T-cell (primary cell): ENCODE data around the gene IL36B. TPM values are rescaled to one million over a fixed set of nuclear protein-coding genes. Genes with fewer than 3 reads are reported as not detected.
A peak's percentile ranks its signal among the peaks of the same experiment; 100 is the strongest.
"Not testable (repeated sequence)": the region's sequence is repeated elsewhere in the genome, so short reads cannot be mapped to it uniquely, and the experiment has no call there.

ENCODE experiments used
- ATAC-seq, 4 experiments: fragments of 200-7000 bp in 3 of 4; fragments of 150-1000 bp in 1 of 4; cut with Tn5 transposase; replicated peaks in 1 of 4; 1 replicate in 3 of 4; 2 replicates in 1 of 4; pipeline ENCODE4 v1.10.0; 2021; ENCODE audit warnings: moderate library complexity in 3 of 4, mild to moderate bottlenecking in 2 of 4, moderate number of reproducible peaks in 1 of 4
- CTCF ChIA-PET, 2 donors: fragments of 300-600 bp; sonication (Branson Sonifier 250); formaldehyde crosslinking; loops; one replicate each; lab custom pipeline; 2022; ENCODE audit warnings: antibody characterized with exemption in 2 of 2; lab: Charles Lee
- POLR2A ChIA-PET, 2 donors: fragments of 300-600 bp; sonication (Branson Sonifier 250); formaldehyde crosslinking; loops; one replicate each; lab custom pipeline; 2022; ENCODE audit warnings: antibody characterized with exemption in 2 of 2; lab: Charles Lee
- DNase-seq, 35 experiments: peaks; one replicate each; pipeline versions ENCODE4 v3.0.0 to v3.0.0-alpha.2; 2013 to 2023
- H3K27ac ChIP-seq: one replicate; pipeline ENCODE4 v1.5.1; 2013; ENCODE audit warnings: low read length
- H3K27me3 ChIP-seq, 2 experiments: replicated peaks in 1 of 2; 1 replicate in 1 of 2; 2 replicates in 1 of 2; pipeline versions ENCODE4 v1.6.1 to v1.7.0; 2013; ENCODE audit warnings: low read length in 1 of 2, mixed read lengths in 1 of 2; ENCODE audit not compliant: control insufficient read depth in 2 of 2, insufficient read depth in 2 of 2; ENCODE audit errors: extremely low read depth in 1 of 2
- H3K36me3 ChIP-seq, 2 donors: 1 replicate in 1 of 2; 2 replicates in 1 of 2; pipeline versions ENCODE4 v1.6.1 to v1.7.0; 2013; ENCODE audit warnings: low read length in 1 of 2; ENCODE audit not compliant: control insufficient read depth in 2 of 2, insufficient read depth in 1 of 2; ENCODE audit errors: extremely low read depth in 1 of 2
- H3K4me1 ChIP-seq, 2 experiments: 1 replicate in 1 of 2; 2 replicates in 1 of 2; pipeline versions ENCODE4 v1.6.1 to v1.7.0; 2013; ENCODE audit warnings: low read length in 2 of 2, mixed read lengths in 1 of 2; ENCODE audit not compliant: insufficient read depth in 2 of 2, control insufficient read depth in 1 of 2; ENCODE audit errors: extremely low read depth in 1 of 2
- H3K4me3 ChIP-seq, 2 donors: 1 replicate in 1 of 2; 2 replicates in 1 of 2; pipeline versions ENCODE4 v1.5.1 to v1.7.0; 2013; ENCODE audit warnings: mild to moderate bottlenecking in 2 of 2, low read length in 1 of 2, moderate library complexity in 1 of 2; ENCODE audit not compliant: control insufficient read depth in 1 of 2; ENCODE audit errors: extremely low read depth in 1 of 2
- H3K9me3 ChIP-seq: 2 replicates; pipeline ENCODE4 v1.7.0; 2013
- H3K27ac Mint-ChIP-seq, 2 donors: one replicate each; pipeline ENCODE4 v1.8.0; 2020 to 2021; ENCODE audit warnings: mild to moderate bottlenecking in 2 of 2, mixed read lengths in 2 of 2
- H3K27me3 Mint-ChIP-seq, 2 donors: one replicate each; pipeline ENCODE4 v1.8.0; 2021 to 2022; ENCODE audit warnings: mixed read lengths in 2 of 2
- H3K36me3 Mint-ChIP-seq: one replicate; pipeline ENCODE4 v1.8.0; 2021; ENCODE audit warnings: mixed read lengths
- H3K4me1 Mint-ChIP-seq, 3 donors: one replicate each; pipeline ENCODE4 v1.8.0; 2020 to 2022; ENCODE audit warnings: mixed read lengths in 3 of 3, mild to moderate bottlenecking in 1 of 3
- H3K4me3 Mint-ChIP-seq, 3 donors: one replicate each; pipeline ENCODE4 v1.8.0; 2020 to 2022; ENCODE audit warnings: mild to moderate bottlenecking in 3 of 3, mixed read lengths in 3 of 3, moderate library complexity in 3 of 3
- H3K9me3 Mint-ChIP-seq, 3 donors: one replicate each; pipeline ENCODE4 v1.8.0; 2020 to 2022; ENCODE audit warnings: mixed read lengths in 3 of 3
- WGBS: methylation state at CpG from one replicate; pipeline ENCODE4 v1.1.5; 2013; ENCODE audit warnings: missing lambda C conversion rate; ENCODE audit not compliant: insufficient coverage; 5-methylcytosine and 5-hydroxymethylcytosine counted together
- total RNA-seq, 35 experiments: library from RNA in 6 of 35; stranded (reverse) in 6 of 35; fragments of 120-200 nt in 1 of 35; gene quantifications; one replicate each; pipeline versions ENCODE4 v1.2.1 to v1.2.4 and lab custom pipeline; 2013 to 2026

IL36B gene
- total RNA-seq: not detected
- total RNA-seq (2013): not detected
- 0 to 0.23 (median 0) reads per million in 29 experiments for total RNA-seq (lab: John Stamatoyannopoulos, UW)

DNA sequence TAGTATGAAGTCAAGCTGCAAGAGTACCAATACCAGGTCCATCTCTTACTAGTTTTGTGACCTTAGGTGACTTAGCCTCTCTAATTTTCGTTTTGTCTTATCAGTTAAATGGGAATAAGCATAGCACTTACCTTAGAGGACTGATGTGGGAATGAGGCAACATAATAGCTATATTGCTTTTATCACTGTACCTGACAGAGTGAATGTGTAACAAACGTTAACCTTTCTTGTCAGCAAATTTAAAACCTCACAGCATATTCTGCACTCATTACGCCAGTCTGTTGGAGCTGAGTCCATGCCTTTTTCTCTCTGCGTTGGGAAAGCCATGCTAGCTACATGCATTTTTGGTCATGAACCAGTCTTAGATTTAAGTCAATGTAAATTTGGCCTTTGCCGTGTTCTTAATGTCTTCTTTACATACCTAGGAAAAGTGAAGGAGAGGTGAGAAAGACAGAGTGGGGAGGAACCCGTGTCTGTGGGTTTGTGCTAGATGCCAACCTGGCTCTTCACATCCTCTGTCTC lies at the start of gene IL36B:
Gene IL36B, minus strand, starts transcription at position 472 of the 522 bp plus-strand sequence.
- DNase-seq: no peak
- CTCF ChIA-PET: interaction anchor here in 1 of 2 donors (1.5 kb wide), 1 partner anchor 28 kb away, joined by 3 read pairs; no protein-coding TSS in a partner anchor

DNA sequence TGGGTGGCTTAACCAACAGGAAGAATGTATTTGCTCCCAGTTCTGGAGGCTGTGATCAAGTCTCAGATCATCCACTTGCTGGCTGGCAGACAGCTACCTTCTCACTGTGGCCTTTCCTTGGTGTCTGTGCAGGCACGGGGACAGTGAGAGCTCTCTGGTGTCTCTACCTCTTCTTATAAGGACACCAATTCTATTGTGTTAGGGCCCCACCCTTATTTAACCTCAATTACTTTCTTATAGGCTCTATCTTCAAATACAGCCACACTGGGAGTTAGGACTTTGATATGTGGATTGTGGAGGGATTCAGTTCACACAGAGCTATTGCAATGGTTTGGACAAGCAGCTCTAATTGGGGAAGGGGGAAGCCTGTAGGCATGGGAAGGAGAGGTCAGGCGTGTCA lies 49.5 kb upstream of the IL36B start:
- CTCF ChIA-PET: interaction anchor here (0.7 to 1.2 kb wide), 2 partner anchors 27 to 36 kb away, joined by 3 to 5 read pairs; no protein-coding TSS in a partner anchor
- H3K4me3 Mint-ChIP-seq: no peak overlapping the region
- peaks cover 11 to 12% (median 12%) of the 10 kb centered on the region in 3 donors for H3K4me1 Mint-ChIP-seq

More for the DNA sequence above, at the start of gene IL36B:
- Mint-ChIP-seq H3K27me3 (peaks cover 0 to 2% of the 10 kb centered on the region in 2 donors), H3K4me1 (no peaks in the 10 kb centered on the region), H3K4me3 (no peak within 1 kb of the TSS), H3K36me3 (peaks cover 3% of the 10 kb centered on the region), H3K9me3 (peaks cover 9 to 27% (median 14%) of the 10 kb centered on the region in 3 donors), H3K27ac (no peak within 1 kb of the TSS)
- 100% methylated on average over 2 of the region's 6 CpGs for WGBS
- POLR2A ChIA-PET: no interaction called here
- Histone ChIP-seq H3K27ac (no peak within 1 kb of the TSS), H3K4me3 (no peak within 1 kb of the TSS), H3K9me3 (no peaks in the 10 kb centered on the region), H3K27me3 (peaks cover 0 to 11% of the 10 kb centered on the region in 2 experiments), H3K36me3 (no peaks in the 10 kb centered on the region), H3K4me1 (no peaks in the 10 kb centered on the region)
- no peak for ATAC-seq

GRCh38 chr2:113098532-113098931 lies 45.9 kb upstream of the IL36B start:
- peaks cover 11 to 12% (median 12%) of the 10 kb centered on the region in 3 donors for H3K4me1 Mint-ChIP-seq
- H3K27ac Mint-ChIP-seq: peak overlapping the region; percentile 72 to 76
- H3K9me3 ChIP-seq: no peaks in the 10 kb centered on the region
- DNase-seq (no peak), ATAC-seq (no peak)
- 100% methylated on average over 6 of the region's 6 CpGs for WGBS
- peak overlapping the region; percentile 56 to 74 (median 74) for H3K4me3 Mint-ChIP-seq
- peak overlapping the region in 1 of 2 donors; percentile 7 for H3K4me3 ChIP-seq
- ChIA-PET CTCF (interaction anchor here (0.6 to 1.3 kb wide), 2 partner anchors 105 to 106 kb away, joined by 3 to 6 read pairs; no protein-coding TSS in a partner anchor), POLR2A (interaction anchor here in 1 of 2 donors (0.6 kb wide), 1 partner anchor 120 kb away, joined by 4 read pairs; no protein-coding TSS in a partner anchor)
- no peaks in the 10 kb centered on the region for H3K27me3 ChIP-seq
- peaks cover 10 to 17% (median 17%) of the 10 kb centered on the region in 3 donors for H3K9me3 Mint-ChIP-seq
- peaks cover 0 to 6% of the 10 kb centered on the region in 2 donors for H3K27me3 Mint-ChIP-seq
- peaks cover 5% of the 10 kb centered on the region for H3K36me3 Mint-ChIP-seq
- peaks cover 0 to 9% of the 10 kb centered on the region in 2 experiments for H3K4me1 ChIP-seq
- H3K27ac ChIP-seq: no peak overlapping the region
- no peaks in the 10 kb centered on the region for H3K36me3 ChIP-seq

More for the DNA sequence above, 49.5 kb upstream of the IL36B start:
- DNase-seq: no peak
- peaks cover 5% of the 10 kb centered on the region for H3K36me3 Mint-ChIP-seq
- Histone ChIP-seq H3K4me1 (peaks cover 0 to 9% of the 10 kb centered on the region in 2 experiments), H3K4me3 (no peak overlapping the region), H3K9me3 (no peaks in the 10 kb centered on the region), H3K27ac (no peak overlapping the region), H3K36me3 (no peaks in the 10 kb centered on the region), H3K27me3 (no peaks in the 10 kb centered on the region)
- H3K27me3 Mint-ChIP-seq: no peaks in the 10 kb centered on the region
- 86% methylated on average over 2 of the region's 2 CpGs for WGBS
- ATAC-seq: no peak
- POLR2A ChIA-PET: no interaction called here
- peaks cover 4 to 12% (median 12%) of the 10 kb centered on the region in 3 donors for H3K9me3 Mint-ChIP-seq
- no peak overlapping the region for H3K27ac Mint-ChIP-seq

GRCh38 chr2:113098041-113098440 lies 45.4 kb upstream of the IL36B start:
- Histone ChIP-seq H3K9me3 (no peaks in the 10 kb centered on the region), H3K4me1 (peaks cover 0 to 9% of the 10 kb centered on the region in 2 experiments), H3K36me3 (no peaks in the 10 kb centered on the region), H3K27me3 (peaks cover 0 to 2% of the 10 kb centered on the region in 2 experiments), H3K4me3 (peak overlapping the region in 1 of 2 donors; percentile 7), H3K27ac (no peak overlapping the region)
- ATAC-seq (peak; percentile 23 to 80 (median 34)), DNase-seq (peak in 1 of 35 experiments; percentile 26)
- CTCF ChIA-PET: interaction anchor here (1.3 kb wide), 2 partner anchors 18 to 106 kb away, joined by 4 to 6 read pairs; no protein-coding TSS in a partner anchor
- peaks cover 10 to 17% (median 17%) of the 10 kb centered on the region in 3 donors for H3K9me3 Mint-ChIP-seq
- H3K36me3 Mint-ChIP-seq: peaks cover 5% of the 10 kb centered on the region
- POLR2A ChIA-PET: interaction anchor here in 1 of 2 donors (0.6 kb wide), 1 partner anchor 119 kb away, joined by 4 read pairs; no protein-coding TSS in a partner anchor
- 58% methylated on average over 2 of the region's 4 CpGs for WGBS
- H3K4me1 Mint-ChIP-seq: peaks cover 11 to 12% (median 12%) of the 10 kb centered on the region in 3 donors
- peak overlapping the region; percentile 72 to 76 for H3K27ac Mint-ChIP-seq
- peak overlapping the region; percentile 56 to 74 (median 74) for H3K4me3 Mint-ChIP-seq
- H3K27me3 Mint-ChIP-seq: peaks cover 0 to 6% of the 10 kb centered on the region in 2 donors

DNA sequence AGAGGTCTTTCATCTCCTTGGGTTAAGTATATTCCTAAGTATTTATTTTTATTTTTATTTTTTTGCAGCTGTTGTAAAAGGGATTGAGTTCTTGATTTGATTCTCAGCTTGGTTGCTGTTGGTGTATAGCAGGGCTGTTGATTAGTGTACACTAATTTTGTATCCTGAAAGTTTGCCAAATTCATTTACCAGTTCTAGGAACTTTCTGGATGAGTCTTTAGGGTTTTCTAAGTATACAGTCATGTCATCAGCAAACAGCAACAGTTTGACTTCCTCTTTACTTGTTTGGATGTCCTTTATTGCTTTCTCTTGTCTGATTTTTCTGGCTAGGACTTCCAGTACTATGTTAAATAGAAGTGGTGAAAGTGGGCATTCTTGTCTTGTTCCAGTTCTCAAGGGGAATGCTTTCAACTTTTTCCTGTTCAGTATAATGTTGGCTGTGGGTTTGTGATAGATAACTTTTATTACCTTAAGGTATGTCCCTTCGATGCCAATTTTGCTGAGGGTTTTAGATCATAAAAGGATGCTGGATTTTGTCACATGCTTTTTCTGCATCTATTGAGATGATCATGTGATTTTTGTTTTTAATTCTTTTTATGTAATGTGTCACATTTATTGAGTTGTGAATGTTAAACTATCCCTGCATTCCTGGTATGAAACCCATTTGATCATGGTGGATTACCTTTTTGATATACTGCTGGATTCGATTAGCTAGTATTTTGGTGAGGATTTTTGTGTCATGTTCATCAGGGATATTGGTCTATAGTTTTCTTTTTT lies 44.4 kb upstream of the IL36B start:
- H3K4me3 Mint-ChIP-seq, H3K27ac ChIP-seq, H3K27ac Mint-ChIP-seq, DNase-seq, H3K4me3 ChIP-seq, H3K36me3 ChIP-seq, H3K4me1 ChIP-seq, H3K36me3 Mint-ChIP-seq, H3K27me3 ChIP-seq, H3K27me3 Mint-ChIP-seq, POLR2A ChIA-PET, H3K9me3 ChIP-seq, ATAC-seq: not testable (repeated sequence)
- peaks cover 10 to 14% (median 11%) of the 10 kb centered on the region in 3 donors for H3K9me3 Mint-ChIP-seq
- CTCF ChIA-PET: interaction anchor here in 1 of 2 donors (1.3 kb wide), 1 partner anchor 17 kb away, joined by 4 read pairs; no protein-coding TSS in a partner anchor
- 83% methylated on average over 1 of the region's 2 CpGs for WGBS
- H3K4me1 Mint-ChIP-seq: peaks cover 11 to 12% (median 12%) of the 10 kb centered on the region in 3 donors

DNA sequence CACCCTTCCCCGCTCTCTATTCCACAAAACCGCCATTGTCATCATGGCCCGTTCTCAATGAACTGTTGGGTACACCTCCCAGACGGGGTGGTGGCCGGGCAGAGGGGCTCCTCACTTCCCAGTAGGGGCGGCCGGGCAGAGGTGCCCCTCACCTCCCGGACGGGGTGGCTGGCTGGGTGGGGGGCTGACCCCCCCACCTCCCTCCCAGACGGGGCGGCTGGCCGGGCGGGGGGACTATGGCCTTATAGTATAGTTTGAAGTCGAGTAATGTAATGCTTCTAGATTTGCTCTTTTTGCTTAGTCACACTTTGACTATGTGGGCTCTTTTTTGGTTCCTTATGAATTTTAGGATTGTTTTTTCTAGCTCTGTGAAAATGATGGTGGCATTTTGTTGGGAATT lies 43.6 kb upstream of the IL36B start:
- H3K27ac ChIP-seq, H3K4me3 ChIP-seq, H3K9me3 ChIP-seq, POLR2A ChIA-PET, ATAC-seq, H3K36me3 ChIP-seq, H3K4me1 ChIP-seq, CTCF ChIA-PET, H3K27ac Mint-ChIP-seq, H3K36me3 Mint-ChIP-seq, DNase-seq, H3K27me3 ChIP-seq, H3K4me3 Mint-ChIP-seq, H3K27me3 Mint-ChIP-seq: not testable (repeated sequence)
- Mint-ChIP-seq H3K4me1 (peaks cover 11 to 12% (median 12%) of the 10 kb centered on the region in 3 donors), H3K9me3 (peaks cover 10 to 14% (median 11%) of the 10 kb centered on the region in 3 donors)
- WGBS: no CpG with 5 or more reads among the region's 14 CpGs
